Left ventricle myocardium inferior (tissue), 1 donor: ENCODE results near the gene SERTAD1. TPM values are rescaled to one million over a fixed set of nuclear protein-coding genes. Genes with fewer than 3 reads are reported as not detected.

Experiments
- DNase-seq: peaks from one replicate; pipeline ENCODE4 v3.0.0-alpha.2; 2020
- H3K27ac ChIP-seq: fragments of 200-600 bp; replicated peaks from 2 replicates; pipeline ENCODE4 v1.8.0; 2021
- H3K27me3 ChIP-seq: fragments of 200-600 bp; 2 replicates; pipeline ENCODE4 v1.8.0; 2021; ENCODE audit warnings: low read depth
- H3K36me3 ChIP-seq: fragments of 200-600 bp; 2 replicates; pipeline ENCODE4 v1.8.0; 2021
- H3K4me1 ChIP-seq: fragments of 200-600 bp; 2 replicates; pipeline ENCODE4 v1.8.0; 2021
- H3K4me3 ChIP-seq: fragments of 200-600 bp; 2 replicates; pipeline ENCODE4 v1.8.0; 2021; ENCODE audit warnings: mild to moderate bottlenecking, moderate library complexity
- H3K9me3 ChIP-seq: fragments of 200-600 bp; replicated peaks from 2 replicates; pipeline ENCODE4 v1.8.0; 2021
- CTCF ChIP-seq: fragments of 200-600 bp; IDR thresholded peaks from 2 replicates; pipeline ENCODE4 v1.8.0; 2021; ENCODE audit warnings: antibody characterized with exemption, mild to moderate bottlenecking, borderline replicate concordance
- intact Hi-C: fragments of 100-400 bp; cut with micrococcal nuclease; formaldehyde crosslinking; loops from one replicate; pipeline ENCODE4 v1.11.0; 2022
- total RNA-seq: library from RNA; stranded (reverse); fragmentation: NEBNext Ultra II Directional; extraction: Animal tissue kit (Norgen Biotek cat#: 25700); gene quantifications from one replicate; pipeline ENCODE4 v1.2.1, GENCODE V29; 2021
- donor health status: DM: no; HTN: yes; CAD: no; lungs with severe emphysema.

The SERTAD1 gene
- total RNA-seq, 1 donor from 2014 or later: 9.2 TPM

GRCh38 chr19:40407714-40408597 lies 17.8 kb downstream of the SERTAD1 start:
- no peaks in the 10 kb centered on the region for H3K27me3 ChIP-seq
- H3K36me3 ChIP-seq: no peaks in the 10 kb centered on the region
- no peak for DNase-seq
- peaks cover 44% of the 10 kb centered on the region for H3K4me1 ChIP-seq
- no peaks in the 10 kb centered on the region for H3K9me3 ChIP-seq
- intact Hi-C loops: no loop called here
- TF ChIP-seq CTCF: no peak
- H3K27ac ChIP-seq: peak overlapping the region; percentile 44
- no peak overlapping the region for H3K4me3 ChIP-seq

GRCh38 chr19:40403262-40403984 lies 22.4 kb downstream of the SERTAD1 start:
- Histone ChIP-seq H3K27ac (peak overlapping the region; percentile 96), H3K9me3 (no peaks in the 10 kb centered on the region), H3K4me1 (peaks cover 22% of the 10 kb centered on the region), H3K27me3 (no peaks in the 10 kb centered on the region), H3K36me3 (no peaks in the 10 kb centered on the region), H3K4me3 (peak overlapping the region; percentile 74)
- TF ChIP-seq CTCF: peak; percentile 32
- peak; percentile 95 for DNase-seq
- intact Hi-C loops: no loop called here

- Histone ChIP-seq H3K4me1 (peaks cover 15% of the 10 kb centered on the region), H3K9me3 (no peaks in the 10 kb centered on the region), H3K27ac (no peak overlapping the region), H3K36me3 (no peaks in the 10 kb centered on the region), H3K4me3 (no peak overlapping the region), H3K27me3 (no peaks in the 10 kb centered on the region)
- TF ChIP-seq CTCF: no peak
- intact Hi-C loops: no loop called here
- DNase-seq: no peak
Measured at GRCh38 chr19:40400559-40400958, 25.2 kb downstream of the SERTAD1 start.

- H3K9me3 ChIP-seq: no peaks in the 10 kb centered on the region
- intact Hi-C loops: no loop called here
- H3K4me3 ChIP-seq: peak overlapping the region; percentile 25
- no peaks in the 10 kb centered on the region for H3K36me3 ChIP-seq
- H3K27ac ChIP-seq: no peak overlapping the region
- TF ChIP-seq CTCF: no peak
- peak; percentile 38 for DNase-seq
- peaks cover 7% of the 10 kb centered on the region for H3K4me1 ChIP-seq
- H3K27me3 ChIP-seq: no peaks in the 10 kb centered on the region
Measured at GRCh38 chr19:40398417-40399131, 27.2 kb downstream of the SERTAD1 start.

- Histone ChIP-seq H3K27me3 (no peaks in the 10 kb centered on the region), H3K9me3 (no peaks in the 10 kb centered on the region), H3K4me1 (peaks cover 3% of the 10 kb centered on the region), H3K4me3 (no peak overlapping the region), H3K27ac (no peak overlapping the region), H3K36me3 (no peaks in the 10 kb centered on the region)
- TF ChIP-seq CTCF: no peak
- no peak for DNase-seq
- intact Hi-C loops: no loop called here
Measured at GRCh38 chr19:40397568-40397906, 28.3 kb downstream of the SERTAD1 start.
